VCaP (cell line): ENCODE results near the gene SYCE3.

Experiments
- H3K27ac ChIP-seq: fragments of 450-650 bp; 2 replicates; pipeline ENCODE4 v1.5.1; 2017
- TF ChIP-seq, protein P1 (sequence below): fragments of 450-650 bp; conservative IDR thresholded peaks from 2 replicates; pipeline ENCODE4 v1.5.1; 2017; ENCODE audit warnings: mild to moderate bottlenecking, moderate library complexity

SYCE3 gene

DNA sequence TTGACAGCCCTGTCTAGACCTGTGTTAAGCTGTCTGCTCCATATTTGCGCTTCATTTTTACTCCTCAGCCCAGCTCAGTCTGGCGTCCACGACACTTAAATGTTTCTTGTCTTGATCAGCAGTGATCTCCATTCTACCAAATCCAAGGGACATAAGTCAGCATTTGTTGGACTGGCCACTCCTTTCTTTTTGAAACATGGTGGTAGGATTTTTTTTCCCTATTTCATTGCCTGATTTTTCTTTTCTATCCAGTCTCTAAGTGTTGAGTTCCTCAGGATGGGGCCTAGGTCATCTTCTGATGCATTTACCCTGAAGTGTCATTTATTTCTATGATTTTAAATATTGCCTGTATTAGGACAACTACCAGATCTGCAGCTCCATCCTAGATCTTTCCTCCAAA is 53.8 kb downstream of the SYCE3 start:
- TF ChIP-seq, protein P1, sequence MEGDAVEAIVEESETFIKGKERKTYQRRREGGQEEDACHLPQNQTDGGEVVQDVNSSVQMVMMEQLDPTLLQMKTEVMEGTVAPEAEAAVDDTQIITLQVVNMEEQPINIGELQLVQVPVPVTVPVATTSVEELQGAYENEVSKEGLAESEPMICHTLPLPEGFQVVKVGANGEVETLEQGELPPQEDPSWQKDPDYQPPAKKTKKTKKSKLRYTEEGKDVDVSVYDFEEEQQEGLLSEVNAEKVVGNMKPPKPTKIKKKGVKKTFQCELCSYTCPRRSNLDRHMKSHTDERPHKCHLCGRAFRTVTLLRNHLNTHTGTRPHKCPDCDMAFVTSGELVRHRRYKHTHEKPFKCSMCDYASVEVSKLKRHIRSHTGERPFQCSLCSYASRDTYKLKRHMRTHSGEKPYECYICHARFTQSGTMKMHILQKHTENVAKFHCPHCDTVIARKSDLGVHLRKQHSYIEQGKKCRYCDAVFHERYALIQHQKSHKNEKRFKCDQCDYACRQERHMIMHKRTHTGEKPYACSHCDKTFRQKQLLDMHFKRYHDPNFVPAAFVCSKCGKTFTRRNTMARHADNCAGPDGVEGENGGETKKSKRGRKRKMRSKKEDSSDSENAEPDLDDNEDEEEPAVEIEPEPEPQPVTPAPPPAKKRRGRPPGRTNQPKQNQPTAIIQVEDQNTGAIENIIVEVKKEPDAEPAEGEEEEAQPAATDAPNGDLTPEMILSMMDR: no peak
- peak overlapping the region; percentile 78 for H3K27ac ChIP-seq

DNA sequence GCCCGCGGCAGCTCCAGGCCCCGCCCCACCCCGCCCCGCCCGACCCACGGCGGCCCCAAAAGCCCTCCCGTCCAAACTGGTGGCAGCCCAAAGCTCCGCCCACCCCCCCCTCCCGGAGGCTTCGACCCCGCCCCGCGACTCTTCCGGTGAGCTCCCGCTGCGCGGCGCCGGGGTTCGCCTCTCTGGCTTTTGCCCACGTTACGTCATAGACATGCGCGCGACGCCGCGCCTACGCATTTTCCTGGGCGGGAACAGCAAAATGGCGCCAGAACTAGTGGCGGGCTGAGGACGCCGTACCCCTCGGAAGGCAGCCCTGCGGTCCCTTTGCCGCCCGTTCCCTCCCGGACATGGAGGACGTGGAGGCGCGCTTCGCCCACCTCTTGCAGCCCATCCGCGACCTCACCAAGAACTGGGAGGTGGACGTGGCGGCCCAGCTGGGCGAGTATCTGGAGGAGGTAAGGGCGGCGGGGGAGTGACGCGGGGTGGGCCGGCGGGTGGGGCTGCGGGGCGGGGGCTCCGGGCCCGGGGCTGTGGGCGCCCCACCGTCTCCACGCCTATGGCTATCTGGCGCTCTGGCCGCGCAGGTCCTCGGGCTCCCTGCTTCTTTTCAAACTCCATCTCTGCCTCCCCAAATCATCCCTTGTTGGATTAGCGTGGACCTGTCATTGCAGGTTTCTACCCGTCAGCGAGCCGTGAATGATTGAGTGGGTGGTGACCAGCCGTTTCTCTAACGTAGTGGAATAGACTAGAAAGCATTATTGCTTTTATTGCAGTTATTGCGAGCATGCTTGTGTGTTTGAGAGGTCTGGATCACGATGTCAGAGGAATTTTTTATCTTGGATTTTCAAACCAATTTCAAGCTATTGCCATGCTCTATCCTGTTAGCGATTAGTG is 54.5 kb downstream of the SYCE3 start, which contains the start of gene NCAPH2:
Gene NCAPH2 (plus strand): TSS at position 234 of the 894 bp plus-strand sequence. CDS start 114 bp downstream, at position 348.
- peak within 1 kb of the TSS; percentile 78 for H3K27ac ChIP-seq
- TF ChIP-seq, protein P1: no peak

GRCh38 chr22:50507421-50507990 is 55.2 kb downstream of the SYCE3 start, which contains the start of gene LMF2:
Gene LMF2 (minus strand): TSS chr22:50507702. CDS start chr22:50507675, 27 bp downstream.
- TF ChIP-seq, protein P1: no peak
- H3K27ac ChIP-seq: peak within 1 kb of the TSS; percentile 78

DNA sequence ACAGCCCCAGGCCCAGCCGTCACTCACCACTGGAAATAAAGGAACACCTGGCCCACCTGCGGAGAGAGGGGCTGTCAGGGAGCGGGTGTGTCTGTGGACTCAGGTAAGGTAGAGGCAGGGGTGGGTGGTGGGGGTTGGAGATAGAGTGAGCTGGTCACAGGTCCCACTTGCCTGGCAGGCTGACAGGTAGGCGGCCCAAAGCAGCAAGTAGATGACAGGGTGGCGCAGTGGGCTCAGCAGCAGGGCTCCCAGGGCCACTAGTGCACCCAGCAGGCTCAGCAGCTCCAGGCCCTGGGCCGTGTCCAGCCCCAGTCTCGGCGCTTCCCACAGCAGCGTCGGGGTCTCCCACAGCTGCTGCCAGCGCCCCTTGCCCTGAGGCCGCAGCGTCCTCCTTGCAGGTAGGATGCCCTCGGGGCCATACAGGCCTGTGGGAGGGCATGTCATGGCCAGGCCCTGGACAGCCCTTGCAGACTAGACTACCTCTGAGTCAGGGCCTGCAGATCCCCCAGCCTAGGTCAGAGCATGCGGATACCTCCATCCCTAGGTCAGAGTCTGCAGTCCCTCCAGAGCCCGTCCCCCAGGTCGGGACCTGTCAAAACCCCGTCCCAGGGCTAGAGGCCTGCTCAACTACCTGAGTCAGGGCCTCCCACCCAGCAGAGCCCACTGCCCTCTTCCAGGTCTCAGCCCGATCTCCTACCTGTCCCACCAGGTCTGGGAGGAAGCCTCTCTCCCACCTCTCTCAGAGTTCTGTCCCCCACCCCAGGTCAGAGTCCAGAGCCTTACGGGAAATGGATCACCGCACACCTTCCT is 55.9 kb downstream of the SYCE3 start:
- peak overlapping the region; percentile 59; the same call in 1 of the 2 replicates for H3K27ac ChIP-seq
- TF ChIP-seq, protein P1: no peak

GRCh38 chr22:50505776-50506610 is 56.7 kb downstream of the SYCE3 start:
- peak overlapping the region; percentile 59; the same call in 1 of the 2 replicates for H3K27ac ChIP-seq

DNA sequence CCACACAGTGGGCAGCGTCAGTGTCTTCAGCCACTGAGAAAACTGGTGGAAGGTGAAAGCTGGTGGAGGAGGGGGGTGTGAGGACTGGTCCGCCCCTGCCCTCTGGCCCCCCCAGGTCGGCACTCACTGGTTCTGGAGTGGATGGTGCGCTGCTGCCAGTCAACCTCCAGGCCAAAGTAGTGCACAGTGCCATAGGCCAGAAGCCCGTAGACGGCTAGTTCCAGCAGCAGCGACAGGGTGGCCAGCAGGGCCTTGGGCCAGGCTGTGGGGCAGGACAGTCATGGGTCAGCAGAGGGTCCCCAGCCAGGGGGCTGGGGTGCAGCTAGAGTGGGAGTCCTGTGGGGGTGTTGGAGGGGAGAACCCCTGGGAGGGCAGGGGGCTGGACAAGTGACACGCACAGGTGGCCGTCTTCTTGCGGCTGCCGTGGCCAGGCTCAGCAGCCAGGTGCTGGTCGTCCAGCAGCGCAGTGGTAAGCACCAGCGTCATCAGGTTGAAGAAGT is 57.4 kb downstream of the SYCE3 start:
- no peak overlapping the region for H3K27ac ChIP-seq
- TF ChIP-seq, protein P1: no peak

More at GRCh38 chr22:50505776-50506610, 56.7 kb downstream of the SYCE3 start:
- TF ChIP-seq, protein P1: no peak
